Measurements from ENCODE around the gene HDAC10.

Gene HDAC10

DNA sequence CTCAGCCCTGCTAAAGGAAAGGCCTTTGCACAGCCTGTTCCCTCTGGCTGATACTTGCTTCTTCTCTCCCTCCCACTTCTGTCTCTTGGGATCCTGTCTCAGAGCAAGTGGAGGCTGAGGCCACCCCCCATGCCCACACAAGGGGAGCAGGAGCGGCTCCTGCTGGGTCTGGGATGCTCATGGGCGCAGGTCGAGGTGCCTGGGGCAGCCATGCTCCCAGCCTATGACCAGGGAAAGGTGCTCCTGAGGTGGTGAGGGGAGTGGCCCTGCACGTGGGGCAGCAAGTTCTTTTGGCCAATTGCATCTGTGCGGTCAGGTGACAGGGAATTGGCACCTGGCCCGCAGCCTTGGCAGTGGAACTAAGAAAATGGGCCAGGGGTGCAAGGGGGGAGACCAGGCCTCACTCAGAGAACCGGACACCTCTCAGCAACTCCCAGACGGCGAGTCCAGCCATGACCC is 17.6 kb upstream of the HDAC10 start:
- Histone ChIP-seq H3K27me3 (ENCODE audit: insufficient read depth, poor library complexity, severe bottlenecking) (peaks cover 18% of the 10 kb centered on the region), H3K27ac (replicated peaks) (no peak overlapping the region), H3K4me3 (replicated peaks; ENCODE audit: insufficient read depth, low read length) (no peak overlapping the region)
- no peak for TF ChIP-seq POLR2AphosphoS5 (IDR thresholded peaks at IDR 0.05; ENCODE audit: low read depth)
- TF ChIP-seq, protein P1, sequence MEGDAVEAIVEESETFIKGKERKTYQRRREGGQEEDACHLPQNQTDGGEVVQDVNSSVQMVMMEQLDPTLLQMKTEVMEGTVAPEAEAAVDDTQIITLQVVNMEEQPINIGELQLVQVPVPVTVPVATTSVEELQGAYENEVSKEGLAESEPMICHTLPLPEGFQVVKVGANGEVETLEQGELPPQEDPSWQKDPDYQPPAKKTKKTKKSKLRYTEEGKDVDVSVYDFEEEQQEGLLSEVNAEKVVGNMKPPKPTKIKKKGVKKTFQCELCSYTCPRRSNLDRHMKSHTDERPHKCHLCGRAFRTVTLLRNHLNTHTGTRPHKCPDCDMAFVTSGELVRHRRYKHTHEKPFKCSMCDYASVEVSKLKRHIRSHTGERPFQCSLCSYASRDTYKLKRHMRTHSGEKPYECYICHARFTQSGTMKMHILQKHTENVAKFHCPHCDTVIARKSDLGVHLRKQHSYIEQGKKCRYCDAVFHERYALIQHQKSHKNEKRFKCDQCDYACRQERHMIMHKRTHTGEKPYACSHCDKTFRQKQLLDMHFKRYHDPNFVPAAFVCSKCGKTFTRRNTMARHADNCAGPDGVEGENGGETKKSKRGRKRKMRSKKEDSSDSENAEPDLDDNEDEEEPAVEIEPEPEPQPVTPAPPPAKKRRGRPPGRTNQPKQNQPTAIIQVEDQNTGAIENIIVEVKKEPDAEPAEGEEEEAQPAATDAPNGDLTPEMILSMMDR (IDR thresholded peaks at IDR 0.05; ENCODE audit: insufficient read depth, low read length) = no peak
- TF ChIP-seq, protein P2, sequence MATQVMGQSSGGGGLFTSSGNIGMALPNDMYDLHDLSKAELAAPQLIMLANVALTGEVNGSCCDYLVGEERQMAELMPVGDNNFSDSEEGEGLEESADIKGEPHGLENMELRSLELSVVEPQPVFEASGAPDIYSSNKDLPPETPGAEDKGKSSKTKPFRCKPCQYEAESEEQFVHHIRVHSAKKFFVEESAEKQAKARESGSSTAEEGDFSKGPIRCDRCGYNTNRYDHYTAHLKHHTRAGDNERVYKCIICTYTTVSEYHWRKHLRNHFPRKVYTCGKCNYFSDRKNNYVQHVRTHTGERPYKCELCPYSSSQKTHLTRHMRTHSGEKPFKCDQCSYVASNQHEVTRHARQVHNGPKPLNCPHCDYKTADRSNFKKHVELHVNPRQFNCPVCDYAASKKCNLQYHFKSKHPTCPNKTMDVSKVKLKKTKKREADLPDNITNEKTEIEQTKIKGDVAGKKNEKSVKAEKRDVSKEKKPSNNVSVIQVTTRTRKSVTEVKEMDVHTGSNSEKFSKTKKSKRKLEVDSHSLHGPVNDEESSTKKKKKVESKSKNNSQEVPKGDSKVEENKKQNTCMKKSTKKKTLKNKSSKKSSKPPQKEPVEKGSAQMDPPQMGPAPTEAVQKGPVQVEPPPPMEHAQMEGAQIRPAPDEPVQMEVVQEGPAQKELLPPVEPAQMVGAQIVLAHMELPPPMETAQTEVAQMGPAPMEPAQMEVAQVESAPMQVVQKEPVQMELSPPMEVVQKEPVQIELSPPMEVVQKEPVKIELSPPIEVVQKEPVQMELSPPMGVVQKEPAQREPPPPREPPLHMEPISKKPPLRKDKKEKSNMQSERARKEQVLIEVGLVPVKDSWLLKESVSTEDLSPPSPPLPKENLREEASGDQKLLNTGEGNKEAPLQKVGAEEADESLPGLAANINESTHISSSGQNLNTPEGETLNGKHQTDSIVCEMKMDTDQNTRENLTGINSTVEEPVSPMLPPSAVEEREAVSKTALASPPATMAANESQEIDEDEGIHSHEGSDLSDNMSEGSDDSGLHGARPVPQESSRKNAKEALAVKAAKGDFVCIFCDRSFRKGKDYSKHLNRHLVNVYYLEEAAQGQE (IDR thresholded peaks at IDR 0.05; ENCODE audit: insufficient replicate concordance, low read depth) = no peak
- no peak for TF ChIP-seq GABPA (IDR thresholded peaks at IDR 0.05; ENCODE audit: low read depth)
- TF ChIP-seq SPI1 (IDR thresholded peaks at IDR 0.05; ENCODE audit: borderline replicate concordance, low read depth) = no peak
- DNase-seq (ENCODE audit: low read depth in 1 of 2, low spot score in 1 of 2) = no peak

DNA sequence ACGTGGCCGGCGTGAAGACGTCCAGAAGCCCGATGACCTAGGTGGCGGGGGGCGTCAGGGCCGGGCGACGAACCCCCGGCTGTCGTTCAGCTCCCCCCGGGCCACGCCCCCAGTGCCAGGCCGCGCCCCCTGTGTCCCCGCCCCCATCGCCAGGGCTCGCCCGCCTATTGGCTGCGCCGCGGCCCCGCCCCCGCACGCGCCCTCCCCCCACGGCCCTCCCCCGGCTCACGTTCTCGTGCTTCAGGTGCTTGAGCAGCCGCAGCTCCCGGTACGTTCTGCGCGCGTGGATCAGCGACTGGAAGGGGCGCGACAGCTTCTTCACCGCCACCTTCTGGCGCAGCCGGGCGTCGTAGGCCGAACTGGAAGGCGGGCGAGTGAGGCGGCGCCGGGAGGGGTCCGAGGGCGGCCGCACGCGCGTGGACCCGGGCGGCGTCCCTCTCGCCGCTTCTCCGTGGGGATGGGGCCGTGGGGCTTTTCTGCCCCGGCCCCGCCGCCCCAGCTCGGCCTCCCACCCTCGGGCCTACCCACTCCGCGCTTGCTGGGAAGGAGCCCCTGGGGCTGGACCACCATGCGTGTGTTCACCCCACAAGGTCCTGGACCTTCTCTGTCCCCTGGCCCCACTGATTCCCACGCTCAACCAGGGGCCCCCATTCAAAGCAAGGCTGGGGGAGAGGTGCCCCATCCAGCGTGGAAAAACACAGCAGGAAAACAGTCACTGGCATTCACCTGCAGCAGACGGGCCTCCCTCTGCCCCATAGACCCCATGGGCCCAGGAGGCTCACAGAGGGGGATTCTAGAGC is 16.7 kb upstream of the HDAC10 start:
- no peak for DNase-seq (ENCODE audit: low read depth in 1 of 2, low spot score in 1 of 2)
- H3K4me3 ChIP-seq (replicated peaks; ENCODE audit: insufficient read depth, low read length) = no peak overlapping the region
- no peak overlapping the region for H3K27ac ChIP-seq (replicated peaks)
- H3K27me3 ChIP-seq (ENCODE audit: insufficient read depth, poor library complexity, severe bottlenecking) = peaks cover 18% of the 10 kb centered on the region
- TF ChIP-seq, protein P1 (IDR thresholded peaks at IDR 0.05; ENCODE audit: insufficient read depth, low read length) = no peak
- TF ChIP-seq POLR2AphosphoS5 (IDR thresholded peaks at IDR 0.05; ENCODE audit: low read depth) = no peak
- TF ChIP-seq GABPA (IDR thresholded peaks at IDR 0.05; ENCODE audit: low read depth) = no peak
- TF ChIP-seq, protein P2 (IDR thresholded peaks at IDR 0.05; ENCODE audit: insufficient replicate concordance, low read depth) = no peak
- TF ChIP-seq SPI1 (IDR thresholded peaks at IDR 0.05; ENCODE audit: borderline replicate concordance, low read depth) = no peak

DNA sequence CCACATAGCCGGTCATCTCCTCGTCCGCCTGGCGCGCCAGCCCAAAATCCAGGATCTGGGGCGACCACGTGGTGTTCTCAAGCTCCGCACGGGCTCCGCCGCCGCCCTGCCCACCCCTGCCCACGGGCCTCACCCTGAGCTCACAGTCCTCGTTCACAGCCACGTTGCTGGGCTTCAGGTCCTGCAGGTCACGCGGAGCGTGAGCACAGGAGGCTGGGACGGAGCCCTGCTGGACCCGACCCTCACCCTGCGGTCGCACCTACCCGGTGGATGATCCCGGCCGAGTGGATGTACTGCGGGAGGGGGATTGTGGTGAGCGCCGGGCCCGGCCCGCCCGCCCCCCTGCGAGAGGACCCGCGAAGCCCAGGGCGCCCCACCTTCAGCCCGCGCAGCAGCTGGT is 15.9 kb upstream of the HDAC10 start:
- Histone ChIP-seq H3K27me3 (ENCODE audit: insufficient read depth, poor library complexity, severe bottlenecking) (peaks cover 16% of the 10 kb centered on the region), H3K27ac (replicated peaks) (no peak overlapping the region), H3K4me3 (replicated peaks; ENCODE audit: insufficient read depth, low read length) (no peak overlapping the region)
- no peak for DNase-seq (ENCODE audit: low read depth in 1 of 2, low spot score in 1 of 2)
- TF ChIP-seq, protein P1 (IDR thresholded peaks at IDR 0.05; ENCODE audit: insufficient read depth, low read length) = no peak
- TF ChIP-seq SPI1 (IDR thresholded peaks at IDR 0.05; ENCODE audit: borderline replicate concordance, low read depth) (no peak), POLR2AphosphoS5 (IDR thresholded peaks at IDR 0.05; ENCODE audit: low read depth) (no peak), GABPA (IDR thresholded peaks at IDR 0.05; ENCODE audit: low read depth) (no peak)
- TF ChIP-seq, protein P2 (IDR thresholded peaks at IDR 0.05; ENCODE audit: insufficient replicate concordance, low read depth) = no peak
